Peyer's patch (tissue), 4 donors: Measurements from ENCODE around the gene RXFP4. TPM values are rescaled to one million over a fixed set of nuclear protein-coding genes. Genes with fewer than 3 reads are reported as not detected.

Source experiments
- DNase-seq, 3 donors: peaks; one replicate each; pipeline ENCODE4 v3.0.0-alpha.2; 2017 to 2019
- H3K27ac ChIP-seq, 4 donors: fragments of 200-600 bp; sonication (generic); one replicate each; pipeline ENCODE4 v1.5.1; 2016 to 2019
- H3K27me3 ChIP-seq, 2 donors: fragments of 200-600 bp; sonication (generic); one replicate each; pipeline ENCODE4 v1.5.1; 2019
- H3K36me3 ChIP-seq, 3 donors: fragments of 200-600 bp; sonication (generic); one replicate each; pipeline ENCODE4 v1.5.1; 2016 to 2019
- H3K4me1 ChIP-seq, 4 donors: fragments of 200-600 bp; sonication (generic); one replicate each; pipeline ENCODE4 v1.5.1; 2016 to 2019
- H3K4me3 ChIP-seq, 4 donors: fragments of 200-600 bp; sonication (generic); 1 replicate in 3 of 4; 2 replicates in 1 of 4; pipeline ENCODE4 v1.5.1; 2016 to 2019; ENCODE audit warnings: mild to moderate bottlenecking in 1 of 4
- H3K9me3 ChIP-seq, 4 donors: fragments of 200-600 bp; sonication (generic); one replicate each; pipeline ENCODE4 v1.5.1; 2016 to 2019; ENCODE audit warnings: mild to moderate bottlenecking in 1 of 4
- POLR2A ChIP-seq, 2 donors: fragments of 450-650 bp; IDR thresholded peaks; one replicate each; pipeline ENCODE4 v1.5.1; 2017; ENCODE audit warnings: antibody characterized with exemption in 2 of 2, mild to moderate bottlenecking in 2 of 2, moderate library complexity in 2 of 2
- total RNA-seq, 4 donors: library from RNA; depleted of rRNA; stranded (reverse); fragments of >200 nt; gene quantifications; one replicate each; pipeline ENCODE4 v1.1.0, GENCODE V29; 2016
- TF ChIP-seq, protein P1 (sequence below), 6 experiments: fragments of 450-650 bp in 4 of 6; fragments of 200-600 bp in 2 of 6; sonication (generic) in 1 of 6; IDR thresholded peaks; one replicate each; pipeline ENCODE4 v1.5.1; 2017 to 2019; ENCODE audit warnings: antibody characterized with exemption in 6 of 6, mild to moderate bottlenecking in 3 of 6, moderate library complexity in 1 of 6

RXFP4 gene
- total RNA-seq, 4 donors from 2014 or later: 2.3 TPM; not detected in 3

- no peaks in the 10 kb centered on the region for H3K27me3 ChIP-seq
- peak overlapping the region; percentile 80 to 96 (median 90) for H3K27ac ChIP-seq
- H3K36me3 ChIP-seq: no peaks in the 10 kb centered on the region
- DNase-seq: peak in 2 of 3 donors; percentile 63 to 72
- H3K4me3 ChIP-seq: peak overlapping the region in 2 of 4 donors; percentile 6 to 50
- H3K9me3 ChIP-seq: no peaks in the 10 kb centered on the region
- TF ChIP-seq, protein P1, sequence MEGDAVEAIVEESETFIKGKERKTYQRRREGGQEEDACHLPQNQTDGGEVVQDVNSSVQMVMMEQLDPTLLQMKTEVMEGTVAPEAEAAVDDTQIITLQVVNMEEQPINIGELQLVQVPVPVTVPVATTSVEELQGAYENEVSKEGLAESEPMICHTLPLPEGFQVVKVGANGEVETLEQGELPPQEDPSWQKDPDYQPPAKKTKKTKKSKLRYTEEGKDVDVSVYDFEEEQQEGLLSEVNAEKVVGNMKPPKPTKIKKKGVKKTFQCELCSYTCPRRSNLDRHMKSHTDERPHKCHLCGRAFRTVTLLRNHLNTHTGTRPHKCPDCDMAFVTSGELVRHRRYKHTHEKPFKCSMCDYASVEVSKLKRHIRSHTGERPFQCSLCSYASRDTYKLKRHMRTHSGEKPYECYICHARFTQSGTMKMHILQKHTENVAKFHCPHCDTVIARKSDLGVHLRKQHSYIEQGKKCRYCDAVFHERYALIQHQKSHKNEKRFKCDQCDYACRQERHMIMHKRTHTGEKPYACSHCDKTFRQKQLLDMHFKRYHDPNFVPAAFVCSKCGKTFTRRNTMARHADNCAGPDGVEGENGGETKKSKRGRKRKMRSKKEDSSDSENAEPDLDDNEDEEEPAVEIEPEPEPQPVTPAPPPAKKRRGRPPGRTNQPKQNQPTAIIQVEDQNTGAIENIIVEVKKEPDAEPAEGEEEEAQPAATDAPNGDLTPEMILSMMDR (IDR thresholded peaks at IDR 0.05): no peak
- peak in 1 of 2 donors; percentile 37 for TF ChIP-seq POLR2A (IDR thresholded peaks at IDR 0.05)
- H3K4me1 ChIP-seq: peaks cover 0 to 53% (median 37%) of the 10 kb centered on the region in 4 donors
Measured at GRCh38 chr1:155940482-155940992, 901 bp upstream of the RXFP4 start.

GRCh38 chr1:155941845-155942531 lies 550 bp downstream of the RXFP4 start:
- TF ChIP-seq, protein P1 (IDR thresholded peaks at IDR 0.05): no peak
- no peak for TF ChIP-seq POLR2A (IDR thresholded peaks at IDR 0.05)
- peaks cover 0 to 8% (median 0%) of the 10 kb centered on the region in 3 donors for H3K36me3 ChIP-seq
- H3K4me1 ChIP-seq: peaks cover 0 to 68% (median 47%) of the 10 kb centered on the region in 4 donors
- H3K4me3 ChIP-seq: peak overlapping the region in 3 of 4 donors; percentile 10 to 60 (median 50)
- no peaks in the 10 kb centered on the region for H3K9me3 ChIP-seq
- no peaks in the 10 kb centered on the region for H3K27me3 ChIP-seq
- peak in 2 of 3 donors; percentile 50 to 67 for DNase-seq
- peak overlapping the region; percentile 80 to 96 (median 90) for H3K27ac ChIP-seq

DNA sequence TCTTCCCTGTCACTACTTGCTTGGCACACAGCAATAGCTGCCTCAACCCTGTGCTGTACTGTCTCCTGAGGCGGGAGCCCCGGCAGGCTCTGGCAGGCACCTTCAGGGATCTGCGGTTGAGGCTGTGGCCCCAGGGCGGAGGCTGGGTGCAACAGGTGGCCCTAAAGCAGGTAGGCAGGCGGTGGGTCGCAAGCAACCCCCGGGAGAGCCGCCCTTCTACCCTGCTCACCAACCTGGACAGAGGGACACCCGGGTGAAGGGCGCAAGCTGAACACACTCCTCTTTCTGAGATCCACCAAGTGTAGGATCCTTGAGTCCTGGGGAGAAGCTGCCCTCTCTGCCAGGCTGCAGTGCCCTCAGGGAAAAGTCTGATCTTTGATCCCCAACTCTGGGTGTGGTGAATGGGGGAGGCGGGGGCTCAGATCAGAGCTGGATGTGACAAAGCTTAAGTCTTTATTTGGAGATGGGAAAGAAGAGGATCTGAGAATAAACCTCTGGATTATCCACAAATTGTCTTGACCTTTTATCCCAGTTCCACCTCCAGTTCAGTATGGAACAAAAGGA lies 1.2 kb downstream of the RXFP4 start:
- peak overlapping the region; percentile 80 to 96 (median 90) for H3K27ac ChIP-seq
- peak overlapping the region in 3 of 4 donors; percentile 10 to 60 (median 50) for H3K4me3 ChIP-seq
- TF ChIP-seq, protein P1 (IDR thresholded peaks at IDR 0.05): no peak
- peak; percentile 65 to 82 for TF ChIP-seq POLR2A (IDR thresholded peaks at IDR 0.05)
- H3K4me1 ChIP-seq: peaks cover 0 to 69% (median 52%) of the 10 kb centered on the region in 4 donors
- no peaks in the 10 kb centered on the region for H3K27me3 ChIP-seq
- peaks cover 0 to 14% (median 0%) of the 10 kb centered on the region in 3 donors for H3K36me3 ChIP-seq
- H3K9me3 ChIP-seq: no peaks in the 10 kb centered on the region
- peak in 2 of 3 donors; percentile 80 for DNase-seq

DNA sequence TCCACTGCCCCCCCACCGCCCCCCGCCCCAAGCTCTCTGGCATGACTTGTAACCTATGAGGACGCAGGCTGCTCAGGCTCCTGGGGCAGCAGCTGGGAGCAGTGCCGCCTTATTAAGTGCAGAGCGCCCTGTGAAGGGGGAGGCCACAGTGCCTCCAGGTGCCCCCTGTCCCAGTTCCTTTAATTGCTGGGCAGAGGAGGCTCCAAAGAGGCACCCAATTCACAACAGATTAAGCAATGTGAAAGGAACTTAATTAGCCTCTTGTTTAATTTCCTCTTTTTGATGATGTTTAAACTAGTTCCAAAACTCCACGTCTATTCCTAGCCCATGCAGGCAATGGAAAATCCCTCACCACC lies 3.0 kb downstream of the RXFP4 start:
- no peak for TF ChIP-seq POLR2A (IDR thresholded peaks at IDR 0.05)
- TF ChIP-seq, protein P1 (IDR thresholded peaks at IDR 0.05): no peak
- H3K4me1 ChIP-seq: peaks cover 0 to 69% (median 52%) of the 10 kb centered on the region in 4 donors
- no peak for DNase-seq
- no peaks in the 10 kb centered on the region for H3K9me3 ChIP-seq
- H3K4me3 ChIP-seq: no peak overlapping the region
- H3K36me3 ChIP-seq: peaks cover 0 to 32% (median 0%) of the 10 kb centered on the region in 3 donors
- H3K27ac ChIP-seq: peak overlapping the region in 3 of 4 donors; percentile 45 to 96 (median 87)
- no peaks in the 10 kb centered on the region for H3K27me3 ChIP-seq

GRCh38 chr1:155946633-155947219 lies 5.3 kb downstream of the RXFP4 start:
- Histone ChIP-seq H3K27ac (peak overlapping the region; percentile 49 to 87 (median 63)), H3K4me1 (peaks cover 0 to 48% (median 32%) of the 10 kb centered on the region in 4 donors), H3K9me3 (no peaks in the 10 kb centered on the region), H3K27me3 (no peaks in the 10 kb centered on the region), H3K4me3 (no peak overlapping the region), H3K36me3 (peaks cover 0 to 55% (median 0%) of the 10 kb centered on the region in 3 donors)
- peak in 1 of 3 donors; percentile 6 for DNase-seq
- TF ChIP-seq, protein P1 (IDR thresholded peaks at IDR 0.05): no peak
- no peak for TF ChIP-seq POLR2A (IDR thresholded peaks at IDR 0.05)
